Stimulated activated CD8-positive, alpha-beta memory T cell treated with anti-CD3 and anti-CD28 coated beads, Interleukin-4, amount 100 ng/mL, for 1 hour (primary cell): Measurements from ENCODE around the gene TMCC3.
"Not testable (repeated sequence)": the region's sequence is repeated elsewhere in the genome, so short reads cannot be mapped to it uniquely, and the experiment has no call there.

ENCODE experiments used
- DNase-seq, 2 donors: peaks; one replicate each; pipeline ENCODE4 v3.0.0-alpha.2; 2020; ENCODE audit warnings: low read depth in 2 of 2, low spot score in 1 of 2

TMCC3 gene

DNA sequence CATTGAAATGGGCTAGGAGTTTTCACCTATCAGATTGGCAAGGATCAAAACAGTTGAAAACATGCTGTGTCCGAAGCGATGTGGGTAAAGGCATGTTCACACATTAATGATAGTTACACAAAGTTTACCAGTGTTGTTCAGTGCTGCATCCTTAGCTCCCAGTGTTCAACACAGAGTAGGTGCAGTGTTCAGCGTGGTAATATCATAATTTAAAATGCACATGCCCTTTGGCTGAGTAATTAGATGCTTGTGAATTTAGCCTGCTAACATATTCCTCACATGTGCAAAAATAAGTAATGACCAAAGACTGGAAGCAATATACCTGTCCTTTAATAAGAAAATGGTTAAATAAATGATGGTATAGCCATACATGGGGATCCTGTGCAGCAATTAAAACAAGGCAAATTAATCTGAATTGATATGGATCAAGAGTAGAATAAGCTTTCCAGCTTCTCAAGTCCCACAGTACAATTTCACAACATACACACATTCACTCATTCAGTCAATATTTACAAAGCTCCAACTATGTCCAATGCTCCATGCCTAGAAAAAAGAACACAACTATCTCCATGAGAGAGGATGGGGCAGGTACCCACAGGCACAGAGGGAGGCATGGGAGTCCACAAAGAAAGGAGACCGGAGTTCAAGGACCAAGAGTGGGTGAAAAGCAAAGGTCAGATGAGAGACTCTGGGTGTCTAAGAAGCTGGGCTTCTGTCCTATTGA lies 12.8 kb downstream of the TMCC3 start:
- DNase-seq: no peak

- DNase-seq: no peak
Observed at GRCh38 chr12:94636462-94637085, 13.8 kb downstream of the TMCC3 start.

DNA sequence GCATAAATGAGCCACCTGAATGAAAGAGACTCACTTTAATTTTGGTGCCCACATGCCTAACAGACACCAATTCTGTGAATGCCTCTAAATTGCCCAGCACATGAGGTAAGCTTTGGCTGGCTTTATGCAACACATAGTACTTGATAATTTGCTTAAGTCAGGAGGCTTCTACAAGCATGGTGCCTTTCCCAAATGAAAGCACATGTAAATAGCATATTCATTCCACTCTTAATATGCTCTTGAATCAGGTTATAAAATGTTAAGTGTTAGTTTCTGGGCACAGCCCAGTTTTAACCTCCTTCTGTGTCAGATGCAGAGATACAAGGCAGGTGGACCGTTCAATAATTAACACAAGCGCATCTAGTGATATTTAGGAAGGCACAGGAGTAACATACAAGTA lies 15.6 kb downstream of the TMCC3 start:
- no peak for DNase-seq

DNA sequence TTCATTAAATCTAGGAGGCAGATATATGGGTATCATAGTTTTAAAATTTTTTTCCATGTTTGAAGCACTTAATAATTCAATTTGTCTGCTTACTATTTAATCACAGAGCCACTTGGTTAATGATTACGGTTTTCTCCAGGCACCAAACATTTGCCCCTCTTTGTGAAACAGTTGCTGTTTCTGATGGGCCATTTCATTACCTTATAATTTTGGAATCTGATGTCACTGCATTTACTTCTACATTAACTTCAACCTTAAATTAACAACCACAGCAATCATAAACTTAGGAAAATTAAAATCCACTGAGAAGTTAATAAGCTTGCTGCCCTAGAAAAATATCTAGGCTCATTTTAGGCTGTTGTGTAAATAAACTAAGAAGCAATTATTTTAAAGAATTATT lies 17.0 kb downstream of the TMCC3 start:
- no peak for DNase-seq

- DNase-seq: no peak
Observed at GRCh38 chr12:94631058-94631457, 19.3 kb downstream of the TMCC3 start.

DNA sequence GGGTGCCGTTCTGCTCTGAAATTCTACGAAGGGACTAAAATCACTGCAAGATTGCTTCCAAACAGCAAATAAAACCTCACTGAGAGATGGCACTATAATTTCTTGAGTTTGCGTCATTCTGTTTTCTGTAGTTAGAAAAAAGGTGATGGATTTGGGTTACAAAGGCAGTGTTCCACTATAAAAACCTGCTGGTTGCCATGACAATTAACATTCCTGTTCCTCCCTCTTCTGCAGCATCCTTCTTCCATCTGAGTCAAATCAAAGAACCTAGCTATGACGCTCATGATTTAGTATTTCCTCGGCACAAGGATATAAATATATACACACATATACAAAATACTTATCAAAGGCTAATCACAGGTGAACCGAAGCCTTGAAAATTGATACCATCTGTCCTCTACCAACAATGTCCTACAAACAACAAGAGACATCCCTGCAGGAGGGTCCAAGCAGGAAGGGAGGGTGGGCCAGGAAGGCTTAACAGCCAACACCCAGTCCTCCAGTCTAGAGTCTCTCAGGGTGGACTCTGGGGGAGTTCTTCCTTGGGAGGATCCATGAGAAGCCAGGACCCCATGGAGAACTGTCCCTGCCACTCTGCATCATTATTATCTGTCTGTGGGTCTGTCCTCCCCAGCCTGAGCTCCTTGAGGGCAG lies 21.4 kb downstream of the TMCC3 start:
- no peak for DNase-seq

DNA sequence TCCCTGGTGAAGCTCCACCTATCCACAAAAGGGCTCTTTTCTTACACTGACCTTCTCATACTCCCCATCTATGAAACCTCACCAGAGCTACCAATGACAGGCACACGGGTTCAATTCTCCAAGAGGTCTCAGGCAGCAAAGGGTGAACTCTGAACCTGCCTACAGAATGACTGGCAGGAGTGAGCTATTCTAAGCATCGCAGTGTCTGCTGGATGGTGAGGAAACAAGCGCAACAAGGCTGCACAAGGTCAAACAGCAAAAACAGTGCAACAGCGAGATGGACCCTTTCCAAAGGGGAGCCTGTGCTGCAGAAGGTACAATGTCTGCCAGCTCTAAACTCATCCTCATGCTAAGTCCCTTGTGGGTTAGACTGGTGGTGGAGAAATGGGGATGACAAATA lies 22.0 kb downstream of the TMCC3 start:
- no peak for DNase-seq

DNA sequence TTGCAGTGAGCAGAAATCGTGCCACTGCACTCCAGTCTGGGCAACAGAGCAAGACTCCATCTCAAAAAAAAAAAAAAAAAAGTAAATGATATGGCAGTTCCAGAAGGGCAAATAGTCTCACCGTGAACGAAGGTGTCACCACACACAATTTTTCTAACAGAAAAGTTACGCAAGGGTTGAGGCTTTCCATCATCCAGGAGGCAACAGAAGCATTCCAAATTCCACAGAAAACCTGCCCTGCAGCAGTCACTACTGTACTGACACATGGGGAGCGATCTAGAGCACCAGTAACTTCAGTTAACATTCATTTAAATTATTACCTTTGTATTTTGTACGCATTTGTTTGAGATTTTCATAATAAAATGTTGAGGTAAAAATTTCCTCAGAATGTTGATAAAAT lies 24.8 kb downstream of the TMCC3 start:
- DNase-seq: no peak

- no peak for DNase-seq
Observed at GRCh38 chr12:94623161-94623920, 27.0 kb downstream of the TMCC3 start.

DNA sequence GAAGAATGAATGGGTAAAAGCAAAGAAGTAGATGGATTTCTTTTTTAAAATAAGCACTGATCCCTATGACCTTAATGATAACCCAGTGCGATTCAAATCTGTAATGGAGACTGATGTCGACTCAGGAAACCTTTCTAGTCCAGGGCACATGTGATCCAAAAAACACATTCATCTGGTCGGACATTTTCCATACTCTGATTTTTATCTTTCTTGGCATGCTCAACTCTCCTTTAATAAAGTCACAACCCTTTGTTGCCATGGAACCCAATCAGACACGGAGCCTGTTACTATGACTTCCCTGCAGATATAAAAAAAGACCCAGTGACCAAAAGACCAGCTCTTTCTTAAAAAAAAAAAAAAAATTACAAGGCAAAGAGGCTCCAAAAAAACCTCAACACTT lies 27.9 kb downstream of the TMCC3 start:
- DNase-seq: no peak

- DNase-seq: no peak
Observed at GRCh38 chr12:94621662-94622359, 28.5 kb downstream of the TMCC3 start.

- no peak for DNase-seq
Observed at GRCh38 chr12:94620621-94621020, 29.7 kb downstream of the TMCC3 start.

DNA sequence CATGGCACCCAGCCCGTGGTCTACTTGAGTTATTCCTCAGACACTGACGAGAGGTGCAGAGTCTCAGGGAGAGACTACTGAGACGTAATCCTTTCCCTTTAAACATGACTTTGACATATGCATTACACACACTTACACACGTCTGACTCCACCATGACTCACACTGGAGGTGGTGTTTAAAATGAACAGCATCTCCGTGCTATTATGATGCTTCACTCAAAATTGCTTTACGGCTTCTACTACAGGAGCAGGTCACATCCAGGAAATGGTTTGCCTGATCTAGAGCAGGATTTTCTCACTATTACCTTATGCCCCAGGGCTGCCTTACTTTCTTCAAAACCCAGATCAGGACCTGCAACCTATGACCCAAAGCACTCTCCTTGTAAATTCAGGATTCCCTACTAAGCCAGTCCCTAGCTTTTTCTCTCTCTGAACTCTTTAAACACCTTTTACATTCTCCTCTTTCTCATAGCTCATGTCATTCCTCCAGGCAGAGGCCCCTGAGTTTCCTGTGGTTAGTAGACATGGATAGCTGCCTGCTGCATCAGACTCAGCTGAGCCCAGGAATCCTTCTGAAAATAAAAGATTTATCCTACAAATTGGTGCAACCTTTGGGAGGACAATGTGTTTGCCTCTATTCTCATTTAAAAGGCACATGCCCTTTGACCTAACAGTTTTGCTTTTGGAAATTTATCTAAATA lies 31.2 kb downstream of the TMCC3 start:
- DNase-seq: no peak

- no peak for DNase-seq
Observed at GRCh38 chr12:94617101-94617500, 33.3 kb downstream of the TMCC3 start.

DNA sequence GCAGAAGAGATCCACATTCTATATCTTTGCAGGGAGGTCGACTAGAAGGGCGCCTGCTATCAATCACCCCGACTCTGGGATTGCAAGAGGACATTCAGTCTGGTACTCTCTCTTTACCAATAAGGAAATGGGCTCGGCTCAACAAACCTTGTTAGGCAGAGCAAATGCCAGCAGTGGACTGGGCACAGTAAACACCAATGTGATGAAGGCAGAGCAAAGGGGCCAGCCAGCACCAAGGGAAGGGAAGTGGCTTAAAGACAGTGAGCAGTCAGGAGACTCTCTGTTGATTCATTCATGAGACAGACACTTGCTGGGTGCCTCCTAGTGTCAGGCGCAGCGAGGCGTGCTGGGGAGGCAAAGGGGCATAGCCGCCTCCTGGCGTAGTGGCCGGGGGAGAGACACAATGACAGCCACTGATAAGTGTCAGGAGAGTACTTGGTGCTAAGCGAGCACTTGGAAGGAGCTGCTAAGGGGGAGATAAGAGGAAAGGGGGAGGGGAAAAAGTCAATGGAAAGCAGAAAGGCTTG lies 34.1 kb downstream of the TMCC3 start:
- no peak for DNase-seq

DNA sequence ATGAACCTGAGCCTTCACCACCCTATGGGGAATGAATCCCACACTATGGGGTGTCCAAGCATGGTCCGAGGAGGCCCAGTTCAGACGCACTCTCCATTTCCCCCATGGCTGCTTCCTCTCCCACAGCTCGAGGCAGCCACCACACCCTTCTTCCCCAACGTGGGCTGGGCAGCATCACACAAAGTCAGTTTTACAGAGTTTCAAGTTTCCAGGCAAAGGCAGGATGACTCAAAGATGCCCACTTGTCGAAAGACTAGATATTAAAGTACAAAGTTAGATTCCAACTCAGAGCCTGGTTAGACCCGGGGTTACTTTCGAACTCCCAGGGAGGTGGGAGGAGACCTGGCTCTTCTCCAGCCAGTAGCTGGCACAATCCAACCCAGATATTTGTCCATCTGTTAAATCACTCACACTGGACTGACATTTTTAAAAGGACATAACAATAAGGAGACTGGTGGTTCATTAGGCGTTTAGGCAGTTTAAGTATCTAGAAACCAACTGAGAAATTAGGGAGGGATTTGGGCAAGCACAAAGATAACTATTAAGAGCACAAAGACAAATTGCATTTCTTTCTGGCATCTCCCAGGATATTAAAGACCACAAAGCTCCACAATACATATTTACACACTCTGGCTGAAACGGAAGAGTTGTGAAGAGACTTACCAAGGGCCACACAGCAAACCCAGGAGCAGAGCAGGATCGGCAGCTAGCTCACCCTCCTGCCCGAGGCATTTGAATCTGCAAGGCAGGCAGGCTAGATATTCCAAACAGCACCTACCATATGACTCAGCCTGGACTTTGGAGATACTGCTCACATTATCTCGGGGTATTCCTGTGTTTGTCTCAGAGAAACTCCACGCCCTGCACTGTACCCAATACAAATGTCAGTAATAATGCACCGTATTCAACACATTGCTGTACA lies 34.8 kb downstream of the TMCC3 start:
- no peak for DNase-seq

- no peak for DNase-seq
Observed at GRCh38 chr12:94614288-94614721, 36.1 kb downstream of the TMCC3 start.

DNA sequence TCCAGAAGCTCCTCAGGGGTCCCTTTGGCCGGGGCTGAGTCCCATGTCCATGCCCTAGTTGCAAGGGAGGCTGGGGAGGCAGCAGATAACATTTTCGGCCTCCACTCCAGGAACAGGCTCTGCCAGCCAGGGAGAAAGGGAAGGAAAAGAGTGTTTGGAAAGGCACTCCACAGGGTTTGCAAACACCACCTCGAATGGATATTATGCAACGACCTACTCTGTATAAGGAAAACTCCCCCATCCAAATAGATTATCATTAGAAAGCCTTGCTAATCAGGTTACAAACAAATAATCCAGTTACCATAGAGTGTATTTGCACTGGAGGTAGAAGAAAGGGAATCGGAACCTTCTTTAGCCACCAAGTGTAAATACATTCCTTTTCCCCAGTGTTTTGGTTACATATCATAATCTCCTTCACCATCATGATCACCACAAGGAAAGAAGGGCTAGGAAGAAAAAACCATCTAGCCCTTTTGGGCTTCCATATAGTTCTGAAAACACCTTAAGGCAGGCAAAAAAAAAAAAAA lies 40.4 kb downstream of the TMCC3 start:
- DNase-seq: no peak

DNA sequence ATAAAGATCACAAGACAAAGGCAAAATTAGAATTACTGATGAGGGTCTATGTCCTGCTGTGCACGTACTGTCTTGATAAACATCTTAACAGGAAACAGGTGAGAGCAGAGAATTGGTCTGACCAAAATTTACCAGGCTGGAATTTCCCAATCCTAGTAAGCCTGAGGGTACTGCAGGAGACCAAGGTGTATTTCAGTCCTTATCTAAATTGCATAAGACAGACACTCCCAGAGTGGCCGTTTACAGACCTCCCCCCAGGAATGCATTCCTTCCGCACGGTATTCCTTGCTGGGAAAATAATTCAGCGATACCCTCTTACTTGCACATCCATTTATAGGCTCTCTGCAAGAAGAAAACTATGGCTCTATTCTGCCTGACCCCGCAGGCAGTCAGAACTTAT lies 43.5 kb downstream of the TMCC3 start:
- DNase-seq: not testable (repeated sequence)
